ENCODE data around the gene MPO. TPM values are rescaled to one million over a fixed set of nuclear protein-coding genes. Genes with fewer than 3 reads are reported as not detected.

Gene MPO
- total and polyA plus RNA-seq, 9 of the 15 experiments (the other 6 are each of a cell fraction or from before 2014, with no cell fraction given) = 0.04 to 0.47 (median 0.39) TPM; not detected in 6

DNA sequence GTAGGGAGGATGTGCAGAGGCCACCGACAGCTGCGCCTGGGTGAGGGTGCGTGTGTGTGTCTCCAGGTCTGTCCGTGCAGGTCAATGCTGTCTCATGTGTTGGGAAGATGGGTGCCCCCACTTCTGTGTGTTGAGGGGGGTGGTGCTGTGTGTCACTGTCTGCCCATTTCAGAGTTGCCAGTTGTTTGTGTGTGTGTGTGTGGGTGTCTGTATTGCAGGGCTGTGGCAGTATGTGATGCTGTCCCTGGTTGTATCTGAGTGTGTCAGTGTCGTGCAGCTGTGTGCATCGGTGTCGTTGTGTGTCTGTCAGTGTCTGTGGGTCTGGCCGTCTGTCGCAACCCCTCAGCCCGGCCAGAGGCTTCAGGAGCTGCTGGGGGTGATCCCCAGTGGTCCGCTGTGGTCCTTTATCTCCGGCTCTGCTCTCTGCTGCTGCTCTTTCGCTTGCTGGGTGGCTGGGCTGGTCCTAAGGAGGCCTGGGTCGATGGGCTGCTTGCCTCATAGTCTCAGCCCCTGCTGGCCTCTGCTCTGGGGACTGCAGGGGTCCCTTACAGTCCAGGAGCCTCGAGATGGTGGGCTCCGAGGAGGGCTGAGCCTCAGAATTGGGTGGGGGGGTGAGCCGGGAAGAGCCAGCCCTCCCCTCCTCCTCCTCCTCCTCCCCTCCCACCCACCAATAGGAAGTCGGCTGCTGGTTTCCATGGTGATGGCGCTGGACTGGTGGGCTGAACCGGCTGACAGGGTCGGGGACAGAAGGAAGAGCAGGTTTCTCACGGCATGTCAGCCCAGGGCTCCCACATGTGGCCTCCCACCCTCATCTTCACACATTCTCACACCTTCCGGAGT lies 47.7 kb upstream of the MPO start, which contains the start of gene TSPOAP1 (continued):
- TF ChIP-seq ARNT (IDR thresholded peaks at IDR 0.05) = peak; percentile 38 to 48; a peak in 1 of 4 replicates
- peak; percentile 55 for TF ChIP-seq MXI1 (IDR thresholded peaks at IDR 0.05; ENCODE audit: low read depth, low read length)
- TF ChIP-seq, protein P1, sequence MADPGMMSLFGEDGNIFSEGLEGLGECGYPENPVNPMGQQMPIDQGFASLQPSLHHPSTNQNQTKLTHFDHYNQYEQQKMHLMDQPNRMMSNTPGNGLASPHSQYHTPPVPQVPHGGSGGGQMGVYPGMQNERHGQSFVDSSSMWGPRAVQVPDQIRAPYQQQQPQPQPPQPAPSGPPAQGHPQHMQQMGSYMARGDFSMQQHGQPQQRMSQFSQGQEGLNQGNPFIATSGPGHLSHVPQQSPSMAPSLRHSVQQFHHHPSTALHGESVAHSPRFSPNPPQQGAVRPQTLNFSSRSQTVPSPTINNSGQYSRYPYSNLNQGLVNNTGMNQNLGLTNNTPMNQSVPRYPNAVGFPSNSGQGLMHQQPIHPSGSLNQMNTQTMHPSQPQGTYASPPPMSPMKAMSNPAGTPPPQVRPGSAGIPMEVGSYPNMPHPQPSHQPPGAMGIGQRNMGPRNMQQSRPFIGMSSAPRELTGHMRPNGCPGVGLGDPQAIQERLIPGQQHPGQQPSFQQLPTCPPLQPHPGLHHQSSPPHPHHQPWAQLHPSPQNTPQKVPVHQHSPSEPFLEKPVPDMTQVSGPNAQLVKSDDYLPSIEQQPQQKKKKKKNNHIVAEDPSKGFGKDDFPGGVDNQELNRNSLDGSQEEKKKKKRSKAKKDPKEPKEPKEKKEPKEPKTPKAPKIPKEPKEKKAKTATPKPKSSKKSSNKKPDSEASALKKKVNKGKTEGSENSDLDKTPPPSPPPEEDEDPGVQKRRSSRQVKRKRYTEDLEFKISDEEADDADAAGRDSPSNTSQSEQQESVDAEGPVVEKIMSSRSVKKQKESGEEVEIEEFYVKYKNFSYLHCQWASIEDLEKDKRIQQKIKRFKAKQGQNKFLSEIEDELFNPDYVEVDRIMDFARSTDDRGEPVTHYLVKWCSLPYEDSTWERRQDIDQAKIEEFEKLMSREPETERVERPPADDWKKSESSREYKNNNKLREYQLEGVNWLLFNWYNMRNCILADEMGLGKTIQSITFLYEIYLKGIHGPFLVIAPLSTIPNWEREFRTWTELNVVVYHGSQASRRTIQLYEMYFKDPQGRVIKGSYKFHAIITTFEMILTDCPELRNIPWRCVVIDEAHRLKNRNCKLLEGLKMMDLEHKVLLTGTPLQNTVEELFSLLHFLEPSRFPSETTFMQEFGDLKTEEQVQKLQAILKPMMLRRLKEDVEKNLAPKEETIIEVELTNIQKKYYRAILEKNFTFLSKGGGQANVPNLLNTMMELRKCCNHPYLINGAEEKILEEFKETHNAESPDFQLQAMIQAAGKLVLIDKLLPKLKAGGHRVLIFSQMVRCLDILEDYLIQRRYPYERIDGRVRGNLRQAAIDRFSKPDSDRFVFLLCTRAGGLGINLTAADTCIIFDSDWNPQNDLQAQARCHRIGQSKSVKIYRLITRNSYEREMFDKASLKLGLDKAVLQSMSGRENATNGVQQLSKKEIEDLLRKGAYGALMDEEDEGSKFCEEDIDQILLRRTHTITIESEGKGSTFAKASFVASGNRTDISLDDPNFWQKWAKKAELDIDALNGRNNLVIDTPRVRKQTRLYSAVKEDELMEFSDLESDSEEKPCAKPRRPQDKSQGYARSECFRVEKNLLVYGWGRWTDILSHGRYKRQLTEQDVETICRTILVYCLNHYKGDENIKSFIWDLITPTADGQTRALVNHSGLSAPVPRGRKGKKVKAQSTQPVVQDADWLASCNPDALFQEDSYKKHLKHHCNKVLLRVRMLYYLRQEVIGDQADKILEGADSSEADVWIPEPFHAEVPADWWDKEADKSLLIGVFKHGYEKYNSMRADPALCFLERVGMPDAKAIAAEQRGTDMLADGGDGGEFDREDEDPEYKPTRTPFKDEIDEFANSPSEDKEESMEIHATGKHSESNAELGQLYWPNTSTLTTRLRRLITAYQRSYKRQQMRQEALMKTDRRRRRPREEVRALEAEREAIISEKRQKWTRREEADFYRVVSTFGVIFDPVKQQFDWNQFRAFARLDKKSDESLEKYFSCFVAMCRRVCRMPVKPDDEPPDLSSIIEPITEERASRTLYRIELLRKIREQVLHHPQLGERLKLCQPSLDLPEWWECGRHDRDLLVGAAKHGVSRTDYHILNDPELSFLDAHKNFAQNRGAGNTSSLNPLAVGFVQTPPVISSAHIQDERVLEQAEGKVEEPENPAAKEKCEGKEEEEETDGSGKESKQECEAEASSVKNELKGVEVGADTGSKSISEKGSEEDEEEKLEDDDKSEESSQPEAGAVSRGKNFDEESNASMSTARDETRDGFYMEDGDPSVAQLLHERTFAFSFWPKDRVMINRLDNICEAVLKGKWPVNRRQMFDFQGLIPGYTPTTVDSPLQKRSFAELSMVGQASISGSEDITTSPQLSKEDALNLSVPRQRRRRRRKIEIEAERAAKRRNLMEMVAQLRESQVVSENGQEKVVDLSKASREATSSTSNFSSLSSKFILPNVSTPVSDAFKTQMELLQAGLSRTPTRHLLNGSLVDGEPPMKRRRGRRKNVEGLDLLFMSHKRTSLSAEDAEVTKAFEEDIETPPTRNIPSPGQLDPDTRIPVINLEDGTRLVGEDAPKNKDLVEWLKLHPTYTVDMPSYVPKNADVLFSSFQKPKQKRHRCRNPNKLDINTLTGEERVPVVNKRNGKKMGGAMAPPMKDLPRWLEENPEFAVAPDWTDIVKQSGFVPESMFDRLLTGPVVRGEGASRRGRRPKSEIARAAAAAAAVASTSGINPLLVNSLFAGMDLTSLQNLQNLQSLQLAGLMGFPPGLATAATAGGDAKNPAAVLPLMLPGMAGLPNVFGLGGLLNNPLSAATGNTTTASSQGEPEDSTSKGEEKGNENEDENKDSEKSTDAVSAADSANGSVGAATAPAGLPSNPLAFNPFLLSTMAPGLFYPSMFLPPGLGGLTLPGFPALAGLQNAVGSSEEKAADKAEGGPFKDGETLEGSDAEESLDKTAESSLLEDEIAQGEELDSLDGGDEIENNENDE (IDR thresholded peaks at IDR 0.05; ENCODE audit: low read depth, low read length) = peak; percentile 60
- TF ChIP-seq ZNF232 (CRISPR knock-in tag; IDR thresholded peaks at IDR 0.05) = no peak
- no peak for TF ChIP-seq TCF7L2 (IDR thresholded peaks at IDR 0.05; ENCODE audit: low read depth, low read length)
- peak; percentile 89 for TF ChIP-seq CEBPB (tag; IDR thresholded peaks at IDR 0.05)
- peak; percentile 69; the same call in 1 of the 2 replicates for TF ChIP-seq ZNF586 (CRISPR knock-in tag; conservative IDR thresholded peaks at IDR 0.05)
- TF ChIP-seq HNRNPL (IDR thresholded peaks at IDR 0.05; ENCODE audit: low read depth, low read length) = no peak
- TF ChIP-seq NFIC (IDR thresholded peaks at IDR 0.05) = peak; percentile 38; the same call in 1 of the 2 replicates
- peak; percentile 82 for TF ChIP-seq POLR2G (IDR thresholded peaks at IDR 0.05; ENCODE audit: low read depth, low read length)
- peak in 1 of 2 experiments; percentile 68; a peak in 2 of 4 replicates for TF ChIP-seq TEAD1 (CRISPR knock-in tag; IDR thresholded peaks at IDR 0.05)
- no peak for TF ChIP-seq SRSF7 (optimal IDR thresholded peaks at IDR 0.05; ENCODE audit: low read depth, low read length)
- TF ChIP-seq, protein P2, sequence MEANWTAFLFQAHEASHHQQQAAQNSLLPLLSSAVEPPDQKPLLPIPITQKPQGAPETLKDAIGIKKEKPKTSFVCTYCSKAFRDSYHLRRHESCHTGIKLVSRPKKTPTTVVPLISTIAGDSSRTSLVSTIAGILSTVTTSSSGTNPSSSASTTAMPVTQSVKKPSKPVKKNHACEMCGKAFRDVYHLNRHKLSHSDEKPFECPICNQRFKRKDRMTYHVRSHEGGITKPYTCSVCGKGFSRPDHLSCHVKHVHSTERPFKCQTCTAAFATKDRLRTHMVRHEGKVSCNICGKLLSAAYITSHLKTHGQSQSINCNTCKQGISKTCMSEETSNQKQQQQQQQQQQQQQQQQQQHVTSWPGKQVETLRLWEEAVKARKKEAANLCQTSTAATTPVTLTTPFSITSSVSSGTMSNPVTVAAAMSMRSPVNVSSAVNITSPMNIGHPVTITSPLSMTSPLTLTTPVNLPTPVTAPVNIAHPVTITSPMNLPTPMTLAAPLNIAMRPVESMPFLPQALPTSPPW (CRISPR knock-in tag; IDR thresholded peaks at IDR 0.05) = peak; percentile 78
- TF ChIP-seq PTBP1 (IDR thresholded peaks at IDR 0.05; ENCODE audit: low read depth, low read length) = peak; percentile 100
- TF ChIP-seq TRIM28 (IDR thresholded peaks at IDR 0.05) = no peak; the same call in 1 of the 2 replicates
